Measurements from ENCODE around the gene ZBTB34.

The ZBTB34 gene

DNA sequence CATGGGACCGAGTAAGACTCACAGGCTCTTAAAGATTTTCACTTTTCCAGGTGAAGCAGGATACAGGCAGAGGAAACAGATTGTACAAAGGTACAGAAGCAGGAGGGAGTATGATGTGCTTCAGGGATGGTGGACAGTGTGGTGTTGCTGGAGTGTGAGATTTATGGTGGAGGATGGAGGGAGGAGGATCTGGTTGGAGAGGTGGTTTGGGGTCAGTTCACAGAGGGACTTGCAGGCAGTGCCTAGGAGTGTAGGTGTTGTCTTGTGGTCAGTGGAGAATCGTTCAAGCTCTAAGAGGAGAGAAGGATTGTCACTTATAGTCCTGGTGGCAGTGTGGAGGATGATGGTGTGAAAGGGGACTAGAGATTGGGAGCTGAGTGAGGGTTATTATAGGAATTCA lies 65.9 kb downstream of the ZBTB34 start:
- DNase-seq (ENCODE audit: low read depth) = no peak

DNA sequence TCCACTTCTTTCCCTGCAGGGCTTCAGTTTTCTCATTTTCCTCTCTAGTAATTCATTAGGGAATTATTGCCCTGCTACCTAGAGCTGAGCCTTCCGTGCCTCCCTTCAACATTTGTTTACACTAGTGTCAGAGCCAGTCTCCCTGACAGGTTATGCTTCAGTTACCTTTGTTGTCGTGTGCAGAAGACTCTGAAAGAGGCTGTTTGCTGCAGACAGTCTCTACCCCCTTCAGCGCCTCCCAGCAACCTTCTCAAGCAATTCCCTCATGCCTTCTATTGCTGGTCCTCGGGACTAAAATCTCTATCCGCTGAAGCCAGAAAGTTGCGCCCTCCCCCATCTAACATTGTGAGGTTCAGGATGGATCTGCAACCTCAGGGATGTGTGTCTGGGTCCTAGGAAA lies 67.0 kb downstream of the ZBTB34 start:
- DNase-seq (ENCODE audit: low read depth) = no peak

DNA sequence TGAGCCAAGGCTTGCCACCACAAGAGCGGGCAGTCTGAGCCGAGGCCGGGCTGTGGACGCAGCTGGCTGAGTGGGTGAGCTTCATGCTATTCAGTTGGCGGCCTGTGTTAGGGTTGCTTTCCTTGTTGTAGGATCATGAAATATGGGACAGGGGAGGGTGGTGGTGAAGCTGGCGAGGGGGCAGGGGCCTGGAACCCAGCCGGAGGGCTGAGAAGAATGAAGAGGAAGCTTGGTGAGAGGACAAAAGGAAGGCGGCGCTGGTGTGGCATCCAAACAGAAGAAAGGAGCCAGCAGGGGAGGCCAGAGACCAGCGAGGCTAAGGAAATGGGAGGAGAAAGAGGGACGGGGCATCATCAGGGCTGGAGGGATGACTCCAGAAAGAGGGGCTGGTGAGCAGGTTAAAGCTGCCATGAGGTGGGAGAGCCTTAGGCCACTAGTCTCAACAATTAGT lies 72.5 kb downstream of the ZBTB34 start:
- DNase-seq (ENCODE audit: low read depth) = no peak

DNA sequence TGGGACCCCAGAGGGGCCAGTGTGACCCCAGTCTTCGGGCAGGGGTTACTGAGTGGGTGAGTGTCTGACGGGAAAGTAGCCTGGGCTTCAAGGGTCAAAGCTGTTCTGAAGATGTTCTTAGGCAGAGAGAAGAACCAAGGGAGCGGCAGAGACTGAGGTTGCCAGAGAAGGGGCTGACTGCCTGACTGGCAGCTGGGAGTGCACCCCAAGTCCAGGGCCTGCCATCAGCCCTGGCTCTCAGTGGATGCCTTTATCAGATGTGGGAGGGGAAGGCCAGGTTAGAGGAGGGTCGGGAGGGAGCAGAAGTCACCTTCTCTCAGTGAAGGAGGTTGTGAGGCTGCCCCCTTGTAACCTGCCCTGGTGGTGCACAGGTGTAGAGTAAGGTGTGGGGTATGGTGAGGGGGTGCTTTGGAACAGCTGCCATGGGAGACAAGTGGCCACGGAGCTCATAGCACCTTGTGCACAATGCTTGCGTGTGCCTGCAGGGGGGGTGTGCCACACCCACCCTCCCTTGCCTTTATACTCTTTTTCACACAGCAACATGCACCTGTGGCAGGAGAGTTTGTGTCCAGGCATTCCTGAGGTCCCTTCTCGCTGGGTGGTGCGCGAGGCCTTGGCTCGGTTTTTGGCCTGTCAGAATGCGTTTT lies 73.0 kb downstream of the ZBTB34 start:
- DNase-seq (ENCODE audit: low read depth) = no peak

DNA sequence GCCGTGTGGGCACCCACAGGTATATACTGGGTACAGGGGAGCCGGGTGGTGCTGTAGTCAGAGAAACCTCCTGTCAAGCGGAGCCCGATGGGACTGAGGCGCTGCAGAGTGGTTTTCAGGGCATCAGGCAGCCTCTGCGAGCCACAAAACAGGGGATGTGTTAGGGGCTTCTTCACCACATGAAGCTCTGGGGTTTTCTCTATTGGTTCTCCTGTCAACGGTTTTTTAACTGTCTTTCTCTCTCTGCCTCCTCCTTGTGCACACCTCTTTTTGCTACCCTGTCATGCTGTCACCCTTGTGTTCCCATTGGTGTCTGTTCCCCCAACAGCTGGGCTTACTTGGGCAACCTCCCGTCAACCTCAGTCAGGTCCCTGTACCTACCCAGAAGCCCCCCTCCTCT lies 74.0 kb downstream of the ZBTB34 start:
- no peak for DNase-seq (ENCODE audit: low read depth)
